AG20443 (cell line): ENCODE data around the gene DLG1.
"Not testable (repeated sequence)": the region's sequence is repeated elsewhere in the genome, so short reads cannot be mapped to it uniquely, and the experiment has no call there.

ENCODE experiments used
- DNase-seq: peaks from one replicate; pipeline ENCODE4 v3.0.0; 2012; ENCODE audit warnings: low spot score, mixed read lengths

The DLG1 gene

GRCh38 chr3:197209366-197210260, 88.8 kb downstream of the DLG1 start:
- DNase-seq = no peak

GRCh38 chr3:197206913-197207312, 91.5 kb downstream of the DLG1 start:
- no peak for DNase-seq

- no peak for DNase-seq
These were observed 92.7 kb downstream of the DLG1 start for GRCh38 chr3:197205675-197206074.

GRCh38 chr3:197205265-197205664, 93.1 kb downstream of the DLG1 start:
- DNase-seq = no peak

- no peak for DNase-seq
These were observed 93.7 kb downstream of the DLG1 start for GRCh38 chr3:197204736-197205135.

- DNase-seq = no peak
These were observed 94.7 kb downstream of the DLG1 start for GRCh38 chr3:197203714-197204146.

- peak; percentile 8 for DNase-seq
These were observed 95.7 kb downstream of the DLG1 start for GRCh38 chr3:197202694-197203093.

- DNase-seq = no peak
These were observed 96.5 kb downstream of the DLG1 start for GRCh38 chr3:197201791-197202452.

- not testable (repeated sequence) for DNase-seq
These were observed 97.6 kb downstream of the DLG1 start for GRCh38 chr3:197200856-197201255.

GRCh38 chr3:197197334-197197733, 101.1 kb downstream of the DLG1 start:
- DNase-seq = no peak

- DNase-seq = no peak
These were observed 102.2 kb downstream of the DLG1 start for GRCh38 chr3:197196192-197196591.

- no peak for DNase-seq
These were observed 103.1 kb downstream of the DLG1 start for GRCh38 chr3:197195326-197195725.

- DNase-seq = not testable (repeated sequence)
These were observed 104.7 kb downstream of the DLG1 start for GRCh38 chr3:197193759-197194158.

GRCh38 chr3:197191897-197192296, 106.5 kb downstream of the DLG1 start:
- DNase-seq = no peak

GRCh38 chr3:197189623-197190022, 108.8 kb downstream of the DLG1 start:
- no peak for DNase-seq

GRCh38 chr3:197188963-197189362, 109.4 kb downstream of the DLG1 start:
- DNase-seq = no peak

- DNase-seq = peak; percentile 48
These were observed 111.4 kb downstream of the DLG1 start for GRCh38 chr3:197186887-197187588.

GRCh38 chr3:197183582-197183981, 114.8 kb downstream of the DLG1 start:
- no peak for DNase-seq

GRCh38 chr3:197181741-197182140, 116.7 kb downstream of the DLG1 start:
- DNase-seq = no peak

- no peak for DNase-seq
These were observed 119.4 kb downstream of the DLG1 start for GRCh38 chr3:197178998-197179397.

GRCh38 chr3:197175503-197175902, 122.9 kb downstream of the DLG1 start:
- DNase-seq = no peak

GRCh38 chr3:197174927-197175326, 123.5 kb downstream of the DLG1 start:
- DNase-seq = no peak

GRCh38 chr3:197173620-197174019, 124.8 kb downstream of the DLG1 start:
- no peak for DNase-seq
